Measurements from ENCODE around the gene ECI1. TPM values are rescaled to one million over a fixed set of nuclear protein-coding genes. Genes with fewer than 3 reads are reported as not detected.
A peak's percentile ranks its signal among the peaks of the same experiment; 100 is the strongest.

Gene ECI1
- total and polyA plus RNA-seq, 2 of the 4 experiments (the other 2 are of a cell fraction) = 20.3 to 30.1 TPM

DNA sequence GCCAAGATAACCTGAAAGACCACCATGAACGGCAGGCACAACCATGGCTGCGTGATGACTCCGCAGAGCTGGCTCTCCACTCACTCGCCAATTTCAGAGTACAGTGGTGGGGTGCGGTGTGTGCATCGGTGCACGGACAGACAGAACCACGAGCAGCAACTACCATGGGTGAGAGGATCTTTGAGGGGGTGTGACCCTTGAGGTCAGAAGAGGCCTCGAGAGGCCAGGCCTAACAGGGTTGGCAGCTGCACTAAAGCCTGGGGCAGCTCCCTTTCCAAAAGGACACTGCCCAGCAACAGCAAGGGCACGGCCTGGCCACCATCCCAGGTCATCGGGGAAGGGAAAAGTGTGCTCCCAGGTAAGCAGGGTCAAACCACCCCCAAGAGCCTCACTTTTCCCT, 1.9 kb upstream of the ECI1 start:
- 89% methylated on average over 5 of the region's 11 CpGs; no CpG with 5 or more reads in 1 of the 2 experiments for WGBS, 2 experiments (ENCODE audit: extremely low coverage in 2 of 2, insufficient read length in 1 of 2)

More for the DNA sequence above, 1.9 kb upstream of the ECI1 start:
- dilution Hi-C loops (cut with HindIII; ENCODE audit: low sequenced_read_pairs, unreplicated experiment) = no loop called here
- Histone ChIP-seq H2AK5ac (ENCODE audit: low read depth, low read length) (no peak overlapping the region), H4K20me1 (ENCODE audit: insufficient read depth, low read length) (peaks cover 30% of the 10 kb centered on the region), H4K8ac (ENCODE audit: low read depth in 2 of 2, low read length in 2 of 2) (no peak overlapping the region), H2BK5ac (ENCODE audit: low read depth, low read length, poor library complexity, severe bottlenecking) (no peak overlapping the region), H3K4me2 (ENCODE audit: low read depth, low read length) (no peak overlapping the region), H2BK120ac (ENCODE audit: low read depth, low read length) (no peak overlapping the region), H3K4me3 (ENCODE audit: insufficient read depth, low read depth, low read length) (no peak overlapping the region), H3K9me1 (ENCODE audit: insufficient read depth, low read length) (0 out of 2 replicates have a peak, but pooled peaks cover 2% of the 10 kb centered on the region), H3K79me1 (ENCODE audit: low read depth in 1 of 2, low read length in 2 of 2) (peaks cover 21 to 51% of the 10 kb centered on the region in 2 experiments), H3K9ac (ENCODE audit: low read depth, low read length) (no peak overlapping the region), H3K14ac (replicated peaks; ENCODE audit: low read depth, low read length) (no peak overlapping the region), H3K9me3 (ENCODE audit: control insufficient read depth, insufficient read depth, low read length) (no peaks in the 10 kb centered on the region), H2BK20ac (ENCODE audit: low read depth, low read length) (no peak overlapping the region), H3K27ac (ENCODE audit: insufficient read depth, low read length) (no peak overlapping the region), H2AFZ (replicated peaks; ENCODE audit: low read length, poor library complexity) (no peak overlapping the region), H2AK9ac (replicated peaks; ENCODE audit: low read depth, low read length, poor library complexity) (no peak overlapping the region), H3K27me3 (ENCODE audit: control insufficient read depth, insufficient read depth, low read length) (no peaks in the 10 kb centered on the region), H4K91ac (ENCODE audit: insufficient read depth, low read depth, low read length) (no peak overlapping the region), H3K18ac (ENCODE audit: low read depth, low read length) (no peak overlapping the region), H3K56ac (ENCODE audit: extremely low read depth, insufficient read depth, low read length) (no peak overlapping the region), H4K5ac (ENCODE audit: low read depth, low read length) (no peak overlapping the region), H3K23ac (ENCODE audit: low read depth, low read length) (no peak overlapping the region), H3K4ac (ENCODE audit: low read depth, low read length) (no peak overlapping the region), H3K36me3 (ENCODE audit: control insufficient read depth, insufficient read depth, low read length) (peaks cover 42% of the 10 kb centered on the region), H2BK15ac (ENCODE audit: low read depth, low read length) (no peak overlapping the region), H3K4me1 (ENCODE audit: control insufficient read depth, insufficient read depth, low read length) (peaks cover 9% of the 10 kb centered on the region)
- POLR2A ChIA-PET (ENCODE audit: unreplicated experiment) = no interaction called here
- intact Hi-C loops (cut with micrococcal nuclease) = no loop called here
- in situ Hi-C loops (cut with MboI; ENCODE audit: low sequenced_read_pairs) = loop anchor here (10.0 kb wide), 1 partner anchor 252 kb away; no protein-coding TSS in a partner anchor
- no peak for DNase-seq
- no peak for ATAC-seq (ENCODE audit: low read depth)
- CTCF ChIA-PET = no interaction called here
- TF ChIP-seq CHD1 (IDR thresholded peaks at IDR 0.05; ENCODE audit: low read depth, low read length) = no peak
- TF ChIP-seq BHLHE40 (IDR thresholded peaks at IDR 0.05; ENCODE audit: low read depth, low read length) = no peak
- no peak for TF ChIP-seq RFX5 (IDR thresholded peaks at IDR 0.05; ENCODE audit: low read depth, low read length)
- TF ChIP-seq CEBPB (IDR thresholded peaks at IDR 0.05; ENCODE audit: low read depth, low read length) = no peak
- no peak for TF ChIP-seq NFE2L2 (IDR thresholded peaks at IDR 0.05; ENCODE audit: low read depth, low read length)
- TF ChIP-seq FOS (IDR thresholded peaks at IDR 0.05; ENCODE audit: low read depth, low read length) = no peak
- TF ChIP-seq, protein P1, sequence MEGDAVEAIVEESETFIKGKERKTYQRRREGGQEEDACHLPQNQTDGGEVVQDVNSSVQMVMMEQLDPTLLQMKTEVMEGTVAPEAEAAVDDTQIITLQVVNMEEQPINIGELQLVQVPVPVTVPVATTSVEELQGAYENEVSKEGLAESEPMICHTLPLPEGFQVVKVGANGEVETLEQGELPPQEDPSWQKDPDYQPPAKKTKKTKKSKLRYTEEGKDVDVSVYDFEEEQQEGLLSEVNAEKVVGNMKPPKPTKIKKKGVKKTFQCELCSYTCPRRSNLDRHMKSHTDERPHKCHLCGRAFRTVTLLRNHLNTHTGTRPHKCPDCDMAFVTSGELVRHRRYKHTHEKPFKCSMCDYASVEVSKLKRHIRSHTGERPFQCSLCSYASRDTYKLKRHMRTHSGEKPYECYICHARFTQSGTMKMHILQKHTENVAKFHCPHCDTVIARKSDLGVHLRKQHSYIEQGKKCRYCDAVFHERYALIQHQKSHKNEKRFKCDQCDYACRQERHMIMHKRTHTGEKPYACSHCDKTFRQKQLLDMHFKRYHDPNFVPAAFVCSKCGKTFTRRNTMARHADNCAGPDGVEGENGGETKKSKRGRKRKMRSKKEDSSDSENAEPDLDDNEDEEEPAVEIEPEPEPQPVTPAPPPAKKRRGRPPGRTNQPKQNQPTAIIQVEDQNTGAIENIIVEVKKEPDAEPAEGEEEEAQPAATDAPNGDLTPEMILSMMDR (conservative IDR thresholded peaks at IDR 0.05; ENCODE audit: low read depth, low read length) = no peak
- TF ChIP-seq RCOR1 (IDR thresholded peaks at IDR 0.05; ENCODE audit: insufficient replicate concordance, low read length) = no peak
- no peak for TF ChIP-seq MAFK (IDR thresholded peaks at IDR 0.05; ENCODE audit: low read depth, low read length)
- TF ChIP-seq RAD21 (IDR thresholded peaks at IDR 0.05; ENCODE audit: low read length) = no peak
- TF ChIP-seq, protein P2, sequence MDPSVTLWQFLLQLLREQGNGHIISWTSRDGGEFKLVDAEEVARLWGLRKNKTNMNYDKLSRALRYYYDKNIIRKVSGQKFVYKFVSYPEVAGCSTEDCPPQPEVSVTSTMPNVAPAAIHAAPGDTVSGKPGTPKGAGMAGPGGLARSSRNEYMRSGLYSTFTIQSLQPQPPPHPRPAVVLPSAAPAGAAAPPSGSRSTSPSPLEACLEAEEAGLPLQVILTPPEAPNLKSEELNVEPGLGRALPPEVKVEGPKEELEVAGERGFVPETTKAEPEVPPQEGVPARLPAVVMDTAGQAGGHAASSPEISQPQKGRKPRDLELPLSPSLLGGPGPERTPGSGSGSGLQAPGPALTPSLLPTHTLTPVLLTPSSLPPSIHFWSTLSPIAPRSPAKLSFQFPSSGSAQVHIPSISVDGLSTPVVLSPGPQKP (IDR thresholded peaks at IDR 0.05; ENCODE audit: borderline replicate concordance, low read depth, low read length) = no peak
- BruUV-seq (replicated peaks) = TSS peak; percentile 75

Data from IMR-90 (cell line).